Inferior parietal cortex (tissue), 1 donor: ENCODE measurements around the gene KRT80.

Experiments used
- DNase-seq: peaks from one replicate; pipeline ENCODE4 v3.0.0-alpha.2; 2016; ENCODE audit errors: extremely low spot score

Gene KRT80

DNA sequence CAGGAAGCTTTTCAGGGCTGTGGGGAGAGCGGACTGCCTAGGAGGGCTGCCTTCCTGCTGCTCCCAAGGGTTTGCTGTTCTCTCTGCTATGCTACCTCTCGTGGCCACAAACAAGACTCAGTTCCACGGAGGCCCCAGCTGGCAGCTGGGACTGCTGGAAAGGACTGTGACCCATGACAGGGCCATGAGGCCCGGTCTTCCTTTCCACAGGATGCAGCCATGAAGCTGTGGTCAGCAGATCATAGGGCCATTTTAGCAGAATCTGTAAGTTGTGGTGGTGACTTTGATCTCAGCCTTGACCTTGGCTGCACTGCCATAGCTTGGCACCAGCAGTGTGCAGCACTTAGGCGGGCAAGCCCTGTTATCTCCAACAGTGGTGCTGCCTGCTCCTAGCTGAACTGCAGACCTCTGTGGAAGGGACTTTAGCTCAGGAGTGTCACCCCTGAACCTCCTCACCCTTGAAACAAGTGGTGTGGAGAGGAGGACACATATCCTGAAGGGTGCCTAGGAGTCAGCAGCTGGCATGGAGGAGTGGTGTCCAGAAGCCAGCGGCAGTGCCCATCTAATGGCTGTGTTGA, 12.3 kb downstream of the KRT80 start:
- DNase-seq, result no peak

DNA sequence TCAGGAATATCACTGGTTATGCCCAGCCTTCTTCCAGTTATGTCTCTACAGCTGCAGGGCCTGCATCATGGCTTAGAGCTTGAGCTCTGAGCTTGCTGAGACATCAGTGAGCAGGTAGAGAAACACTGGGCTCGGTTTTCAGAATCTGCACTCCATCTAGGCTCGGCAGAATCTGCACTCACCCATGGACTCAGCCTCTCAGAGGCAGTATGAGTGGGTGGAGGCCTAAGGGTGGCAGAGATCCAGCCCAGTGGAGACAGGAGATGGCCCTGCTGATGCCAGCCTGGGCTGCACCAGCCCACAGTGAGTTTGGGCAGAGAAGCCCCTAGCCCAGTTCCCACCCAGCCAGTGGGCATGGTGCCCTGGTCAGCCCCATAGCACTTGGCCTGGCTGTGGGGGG, 12.8 kb downstream of the KRT80 start:
- no peak for DNase-seq

DNA sequence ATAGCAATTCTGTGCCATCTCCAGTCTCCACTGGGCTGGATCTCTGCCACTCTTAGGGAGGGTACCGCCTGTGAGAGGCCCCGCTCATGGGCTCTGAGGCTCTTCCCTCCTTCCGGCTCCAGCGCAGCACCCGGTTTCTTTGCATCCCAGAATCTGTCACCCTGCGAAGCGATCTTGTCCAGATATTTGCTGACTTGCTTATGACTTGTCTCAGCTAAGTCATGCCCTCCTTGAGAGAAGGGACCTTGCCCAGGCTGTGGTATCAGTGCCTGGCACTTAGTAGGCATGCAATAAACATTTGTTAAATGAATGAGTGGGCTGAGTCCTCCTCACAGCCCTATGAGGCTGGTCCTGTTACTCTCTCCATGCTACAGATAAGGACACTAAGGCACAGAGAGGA, 13.4 kb downstream of the KRT80 start:
- no peak for DNase-seq

- DNase-seq, result no peak
Measured at GRCh38 chr12:52175371-52176350, 16.2 kb downstream of the KRT80 start.

DNA sequence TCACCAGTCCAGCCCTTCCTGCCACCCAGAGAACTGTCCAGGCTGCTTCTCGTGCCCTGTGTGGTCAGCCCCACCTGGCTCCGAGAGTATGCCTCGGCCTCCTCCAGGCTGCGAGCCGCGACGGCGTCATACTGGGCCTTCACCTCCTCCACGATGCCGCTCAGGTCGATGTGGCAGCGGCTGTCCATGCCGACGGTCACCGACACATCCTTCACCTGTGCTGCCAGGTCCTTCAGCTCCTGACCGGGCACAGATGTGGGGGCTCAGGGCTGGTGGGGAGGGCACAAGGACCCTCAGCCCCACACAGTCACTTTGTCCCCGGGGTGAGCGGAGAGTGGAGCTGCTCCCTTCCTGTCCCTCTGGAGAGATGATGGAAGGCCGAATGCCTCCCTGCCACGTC, 18.3 kb downstream of the KRT80 start:
- no peak for DNase-seq

GRCh38 chr12:52172956-52173355, 18.9 kb downstream of the KRT80 start:
- no peak for DNase-seq

DNA sequence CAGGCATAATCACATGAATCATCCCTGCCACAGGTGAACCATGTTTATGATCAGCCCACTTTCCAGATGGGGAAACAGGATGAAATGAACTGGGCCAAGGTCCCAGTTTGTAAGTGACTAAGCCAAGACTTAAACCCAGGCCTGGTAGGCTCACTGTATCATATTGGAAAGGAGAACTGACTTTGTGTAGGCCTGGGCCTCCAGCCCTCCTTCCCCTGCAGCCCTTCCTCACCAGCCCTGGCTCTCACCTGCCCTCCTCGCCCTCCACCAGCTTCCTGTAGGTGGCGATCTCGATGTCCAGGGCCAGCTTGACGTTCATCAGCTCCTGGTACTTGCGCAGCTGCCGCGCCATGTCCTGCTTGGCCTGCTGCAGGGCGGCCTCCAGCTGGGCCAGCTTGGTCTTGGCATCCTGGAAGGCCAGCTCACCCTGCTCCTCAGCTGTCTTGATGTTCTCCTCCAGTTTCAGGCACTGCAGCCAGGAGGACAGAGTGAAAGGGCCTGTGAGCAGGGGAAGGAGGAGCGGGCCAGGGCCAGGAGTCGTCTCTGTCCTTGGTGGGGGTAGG, 19.8 kb downstream of the KRT80 start:
- DNase-seq, result no peak

DNA sequence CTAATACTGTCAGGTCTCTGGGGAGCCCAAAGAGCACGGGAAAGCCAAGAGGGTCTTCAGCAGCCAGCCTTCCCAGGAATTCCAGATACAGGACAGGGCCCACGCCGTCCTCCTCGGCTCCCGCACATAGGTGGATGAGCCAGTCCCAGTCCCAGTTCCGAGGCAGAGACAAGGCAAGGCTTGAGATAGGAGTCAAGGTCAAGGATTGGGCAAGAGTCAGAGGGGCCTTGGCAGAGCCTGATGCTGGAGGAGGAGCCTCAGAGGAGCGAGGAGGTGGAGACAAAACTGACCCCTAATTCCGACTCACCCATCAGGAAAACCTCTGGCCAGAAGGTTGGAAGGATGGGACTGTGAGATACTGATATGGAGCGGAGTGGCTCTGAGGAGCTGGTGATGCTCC, 21.0 kb downstream of the KRT80 start:
- DNase-seq, result no peak

GRCh38 chr12:52169886-52170285, 21.9 kb downstream of the KRT80 start:
- no peak for DNase-seq

- no peak for DNase-seq
Measured at GRCh38 chr12:52168019-52168717, 23.6 kb downstream of the KRT80 start.

DNA sequence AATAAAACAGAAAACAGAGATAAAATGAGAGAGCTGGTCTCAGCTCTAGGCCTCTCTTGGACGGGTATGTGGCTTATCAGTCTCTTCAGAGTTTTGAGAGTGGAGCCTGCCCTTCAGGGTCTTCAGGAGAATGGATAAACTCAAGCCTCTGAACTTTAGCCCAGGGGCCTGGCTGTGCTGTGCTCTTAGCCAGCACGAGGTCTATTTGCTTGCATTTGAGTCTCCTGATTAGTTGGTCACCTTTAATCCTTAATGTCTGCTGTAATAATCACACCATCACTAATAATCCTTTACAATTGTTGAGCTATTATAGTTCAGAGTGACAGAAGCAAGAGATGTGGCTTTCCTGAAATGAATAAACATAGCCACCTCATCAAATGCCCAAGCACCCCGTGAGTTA, 24.3 kb downstream of the KRT80 start:
- DNase-seq, result no peak

GRCh38 chr12:52166672-52167071, 25.1 kb downstream of the KRT80 start:
- no peak for DNase-seq

DNA sequence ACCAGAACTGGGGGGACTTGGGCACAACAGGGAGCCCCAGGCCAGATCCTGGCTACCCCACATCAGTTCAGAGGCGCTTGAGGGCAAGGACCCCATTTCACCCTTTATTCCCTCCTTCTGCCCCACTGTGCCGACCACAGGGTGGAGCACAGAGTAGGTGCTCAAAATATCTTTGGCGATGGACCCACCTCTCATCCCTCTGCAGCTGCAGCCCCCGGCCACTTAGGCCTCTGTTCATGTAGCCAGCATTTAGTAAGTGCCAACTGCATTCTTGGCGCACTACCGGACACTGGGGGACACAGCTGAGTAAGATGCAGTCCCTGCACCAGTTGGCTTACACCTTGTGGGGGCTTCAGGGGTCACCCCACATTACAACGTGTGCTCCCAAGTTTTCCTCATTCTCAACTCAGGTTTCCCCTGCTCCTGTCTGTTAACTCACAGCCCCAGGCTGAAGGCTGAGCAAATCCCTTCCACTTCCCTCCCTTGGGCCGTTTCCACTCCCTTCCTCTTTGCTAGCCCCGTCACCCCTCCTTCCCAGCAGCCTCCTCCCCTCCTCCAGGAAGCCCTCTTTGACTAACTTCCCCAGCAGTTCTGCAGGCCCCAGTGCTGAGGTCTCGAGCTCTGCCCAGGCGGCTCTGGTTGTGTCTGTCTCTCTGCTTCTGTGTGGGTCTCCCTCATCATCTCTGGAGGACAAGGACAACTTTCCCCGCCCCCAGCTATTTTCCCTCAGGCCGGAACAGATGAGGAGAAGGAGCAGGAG, 26.5 kb downstream of the KRT80 start:
- DNase-seq, result no peak

GRCh38 chr12:52164624-52165023, 27.2 kb downstream of the KRT80 start:
- no peak for DNase-seq

- DNase-seq, result no peak
Measured at GRCh38 chr12:52162981-52163380, 28.8 kb downstream of the KRT80 start.

DNA sequence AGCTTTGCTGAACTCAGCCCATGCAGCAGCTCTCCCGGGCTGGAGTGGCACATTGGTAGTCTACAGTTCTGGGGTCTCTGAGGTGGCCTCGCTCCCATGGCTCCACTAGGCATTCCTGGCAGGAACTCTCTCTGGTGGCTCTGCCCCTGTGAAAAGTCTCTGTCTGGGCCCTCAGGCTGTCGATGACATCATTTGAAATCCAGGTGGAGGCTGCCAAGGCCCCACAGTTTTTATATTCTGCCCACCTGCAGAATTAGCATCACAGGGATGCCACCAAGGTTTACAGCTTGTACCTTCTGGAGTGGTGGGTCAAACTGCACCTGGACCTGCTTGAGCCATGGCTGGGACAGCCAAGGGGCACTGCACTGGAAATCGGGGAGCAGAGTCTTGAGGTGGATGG, 31.6 kb downstream of the KRT80 start:
- no peak for DNase-seq

- DNase-seq, result no peak
Measured at GRCh38 chr12:52157566-52158150, 34.2 kb downstream of the KRT80 start.

DNA sequence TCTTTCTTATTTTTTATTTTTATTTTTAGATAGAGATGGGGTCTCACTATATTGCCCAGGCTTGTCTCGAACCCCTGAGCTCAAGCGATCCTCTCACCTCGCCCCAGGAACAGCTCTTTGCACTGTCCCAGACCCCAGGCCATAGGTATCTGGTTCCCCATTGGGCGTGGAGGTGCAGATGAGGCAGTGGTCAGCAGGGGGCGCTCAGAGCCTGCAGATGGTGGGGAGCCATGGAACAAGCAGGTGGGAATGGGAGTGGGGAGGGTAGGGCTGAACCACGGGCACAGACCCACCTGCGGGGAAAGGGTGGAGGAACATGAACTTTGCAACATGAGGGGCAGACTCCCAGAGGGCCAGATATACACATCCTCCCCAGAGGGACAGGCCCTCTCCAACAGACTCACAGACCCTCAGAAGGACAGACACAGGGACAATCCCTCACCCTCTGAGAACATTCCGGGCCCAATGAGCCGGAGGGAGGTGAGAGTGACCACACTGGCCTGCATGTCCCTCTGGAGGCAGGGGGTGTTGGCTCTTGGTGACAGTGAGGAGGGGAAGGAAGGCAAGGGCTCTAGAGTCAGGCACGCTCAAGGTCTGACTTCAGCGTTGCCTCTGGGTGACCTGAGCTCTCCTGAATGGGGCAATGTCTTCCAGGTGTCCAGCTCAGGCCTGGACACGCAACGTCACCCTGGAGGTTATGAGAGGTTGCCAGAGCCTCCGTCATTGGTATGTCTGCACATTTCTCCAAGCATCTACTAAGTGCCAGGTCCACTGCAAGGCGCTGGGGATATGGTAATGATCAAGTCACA, 34.9 kb downstream of the KRT80 start:
- DNase-seq, result peak; percentile 81

- DNase-seq, result no peak
Measured at GRCh38 chr12:52156311-52156710, 35.5 kb downstream of the KRT80 start.
